SK-N-MC (cell line): ENCODE data around the gene NSRP1.
"Not testable (repeated sequence)": the region's sequence is repeated elsewhere in the genome, so short reads cannot be mapped to it uniquely, and the experiment has no call there.

Experiments used
- DNase-seq: peaks from one replicate; pipeline ENCODE4 v3.0.0-alpha.2; 2011; ENCODE audit warnings: low read depth, low spot score
- H3K27ac ChIP-seq: fragments of 200-600 bp; sonication (generic); 2 replicates; pipeline ENCODE4 v1.5.1; 2016; ENCODE audit warnings: mixed run types
- H3K36me3 ChIP-seq: fragments of 200-600 bp; sonication (generic); 2 replicates; pipeline ENCODE4 v1.6.1; 2017; ENCODE audit warnings: antibody characterized with exemption, low read length, mixed read lengths; ENCODE audit not compliant: insufficient read depth
- H3K4me3 ChIP-seq: fragments of 200-600 bp; sonication (generic); 2 replicates; pipeline ENCODE4 v1.5.1; 2016
- H3K9ac ChIP-seq: fragments of 200-600 bp; sonication (generic); 2 replicates; pipeline ENCODE4 v1.8.0; 2017; ENCODE audit warnings: mixed run types, mixed read lengths; ENCODE audit not compliant: insufficient read length
- H3K9me3 ChIP-seq: fragments of 200-600 bp; sonication (generic); 2 replicates; pipeline ENCODE4 v1.6.1; 2017; ENCODE audit warnings: low read depth, mild to moderate bottlenecking, antibody characterized with exemption, low read length, moderate library complexity, mixed read lengths
- EZH2 ChIP-seq: fragments of 200-600 bp; sonication (generic); IDR thresholded peaks from one replicate; pipeline ENCODE4 v1.6.1; 2017; ENCODE audit warnings: antibody characterized with exemption
- FOXP2 ChIP-seq: optimal IDR thresholded peaks from 2 replicates; pipeline ENCODE3; 2011; ENCODE audit warnings: mild to moderate bottlenecking, moderate library complexity; ENCODE audit not compliant: insufficient read depth; ENCODE audit errors: extremely low read length, control extremely low read depth
- POLR2AphosphoS5 ChIP-seq: IDR thresholded peaks from 2 replicates; pipeline ENCODE4 v1.6.1; 2012; ENCODE audit warnings: mild to moderate bottlenecking, low read depth, low read length, borderline replicate concordance

NSRP1 gene

GRCh38 chr17:30134551-30134950, 17.9 kb downstream of the NSRP1 start:
- Histone ChIP-seq H3K9me3 (no peaks in the 10 kb centered on the region), H3K4me3 (no peak overlapping the region), H3K36me3 (peaks cover 62% of the 10 kb centered on the region), H3K27ac (no peak overlapping the region), H3K9ac (no peak overlapping the region)
- DNase-seq, result no peak
- TF ChIP-seq POLR2AphosphoS5, result no peak
- no peak for TF ChIP-seq FOXP2
- no peak for TF ChIP-seq EZH2

DNA sequence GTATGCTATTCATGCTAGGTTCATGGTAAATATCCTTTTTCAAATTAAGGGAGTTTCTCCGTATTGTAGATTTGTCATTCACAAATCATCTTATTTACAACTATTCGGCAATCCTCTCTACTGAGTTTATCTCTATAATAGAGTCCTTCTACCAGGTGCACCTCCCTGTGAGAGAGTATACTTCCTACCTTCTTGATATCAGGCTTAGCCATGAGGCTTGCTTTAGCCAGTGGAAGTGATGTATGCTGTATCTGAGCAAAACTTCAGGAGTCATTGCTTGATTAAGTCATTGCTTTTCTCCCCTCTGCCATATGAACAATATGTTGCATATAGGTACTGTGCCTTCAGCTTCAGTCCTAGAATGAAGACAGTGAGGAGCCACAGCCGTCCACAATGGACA, 20.5 kb downstream of the NSRP1 start:
- TF ChIP-seq POLR2AphosphoS5, result no peak
- no peak for TF ChIP-seq EZH2
- no peak for TF ChIP-seq FOXP2
- H3K36me3 ChIP-seq, result peaks cover 42% of the 10 kb centered on the region
- H3K27ac ChIP-seq, result no peak overlapping the region
- H3K4me3 ChIP-seq, result no peak overlapping the region
- H3K9me3 ChIP-seq, result no peaks in the 10 kb centered on the region
- DNase-seq, result no peak
- H3K9ac ChIP-seq, result no peak overlapping the region

DNA sequence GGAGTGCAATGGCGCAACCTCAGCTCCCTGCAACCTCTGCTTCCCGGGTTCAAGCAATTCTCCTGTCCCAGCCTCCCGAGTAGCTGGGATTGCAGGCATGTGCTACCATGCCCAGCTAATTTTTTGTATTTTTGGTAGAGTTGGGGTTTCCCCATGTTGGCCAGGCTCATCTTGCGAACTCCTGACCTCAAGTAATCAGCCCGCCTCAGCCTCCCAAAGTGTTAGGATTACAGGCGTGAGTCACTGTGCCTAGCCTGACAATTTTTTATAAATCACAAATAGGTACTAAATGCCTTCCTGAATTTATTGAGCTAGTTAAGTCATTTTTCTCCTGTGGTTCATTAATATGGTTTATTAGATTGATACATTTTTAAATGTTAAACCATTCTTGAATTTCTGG, 31.2 kb downstream of the NSRP1 start:
- peak overlapping the region; percentile 62 for H3K27ac ChIP-seq
- H3K36me3 ChIP-seq, result peaks cover 22% of the 10 kb centered on the region
- DNase-seq, result not testable (repeated sequence)

DNA sequence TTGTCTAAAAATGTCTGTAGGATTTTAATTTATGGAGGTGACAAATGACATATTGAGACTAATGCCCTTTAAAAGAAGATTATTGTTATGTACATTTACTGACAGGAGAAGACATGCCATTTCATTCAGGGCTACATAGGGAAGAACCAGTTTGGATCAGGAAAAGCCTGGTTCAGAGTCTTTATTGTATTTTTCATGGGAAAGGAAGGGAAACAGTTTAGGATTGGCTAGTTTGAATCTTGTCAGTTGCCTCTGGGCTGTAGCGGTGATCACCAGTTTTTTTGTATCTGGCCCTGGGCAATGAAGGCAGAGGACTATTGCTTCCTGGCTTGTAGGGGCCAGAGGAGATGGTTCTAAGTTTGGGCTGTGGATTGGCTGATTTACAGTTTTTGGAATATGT, 31.8 kb downstream of the NSRP1 start:
- H3K36me3 ChIP-seq, result peaks cover 22% of the 10 kb centered on the region
- no peaks in the 10 kb centered on the region for H3K9me3 ChIP-seq
- no peak for TF ChIP-seq POLR2AphosphoS5
- H3K4me3 ChIP-seq, result no peak overlapping the region
- peak overlapping the region; percentile 62 for H3K27ac ChIP-seq
- DNase-seq, result no peak
- no peak overlapping the region for H3K9ac ChIP-seq

More for the DNA sequence above, 31.2 kb downstream of the NSRP1 start:
- not testable (repeated sequence) for H3K9me3 ChIP-seq, H3K9ac ChIP-seq, H3K4me3 ChIP-seq

DNA sequence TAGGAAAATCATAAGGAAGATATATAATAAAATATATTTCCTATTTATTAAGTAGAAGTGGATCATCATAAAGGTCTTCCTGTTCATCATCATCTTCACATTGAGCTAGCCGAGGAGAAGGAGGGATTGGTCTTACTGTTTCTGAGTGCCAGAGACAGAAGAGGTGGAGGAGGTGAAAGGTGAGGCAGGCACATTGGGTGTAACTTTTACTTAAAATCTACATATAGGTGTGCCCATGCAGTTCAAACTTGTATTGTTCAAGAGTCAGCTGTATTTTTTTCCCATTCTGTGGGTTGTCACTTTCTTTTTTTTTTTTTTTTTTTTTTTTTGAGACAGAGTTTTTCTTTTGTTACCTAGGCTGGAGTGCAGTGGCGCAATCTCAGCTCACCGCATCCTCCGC, 34.9 kb downstream of the NSRP1 start:
- H3K36me3 ChIP-seq, result peaks cover 27% of the 10 kb centered on the region
- H3K9me3 ChIP-seq, result no peaks in the 10 kb centered on the region
- no peak for DNase-seq
- no peak overlapping the region for H3K4me3 ChIP-seq
- no peak overlapping the region for H3K9ac ChIP-seq
- TF ChIP-seq EZH2 (no peak), FOXP2 (no peak), POLR2AphosphoS5 (no peak)
- no peak overlapping the region for H3K27ac ChIP-seq

DNA sequence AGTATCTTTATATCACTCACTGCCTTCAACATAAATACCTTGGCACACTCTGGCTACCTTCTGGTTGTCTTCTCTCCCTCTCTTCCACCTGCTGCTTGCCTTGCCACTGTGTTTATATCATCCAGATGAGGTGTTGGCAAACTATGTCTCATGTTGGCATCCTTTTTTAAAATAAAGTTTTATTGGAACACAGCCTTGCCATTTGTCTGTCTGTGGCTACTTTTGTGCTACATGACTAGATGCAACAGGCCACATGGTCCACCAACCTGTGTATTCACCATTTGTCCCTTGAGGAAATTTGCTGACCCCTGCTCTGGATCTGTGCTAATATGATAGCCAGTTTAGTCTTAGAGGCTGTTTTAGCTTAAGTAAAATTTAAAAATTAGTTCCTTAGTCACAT, 36.8 kb downstream of the NSRP1 start:
- TF ChIP-seq POLR2AphosphoS5 (no peak), EZH2 (no peak), FOXP2 (no peak)
- DNase-seq, result no peak
- no peaks in the 10 kb centered on the region for H3K9me3 ChIP-seq
- H3K4me3 ChIP-seq, result no peak overlapping the region
- H3K36me3 ChIP-seq, result peaks cover 41% of the 10 kb centered on the region
- H3K9ac ChIP-seq, result no peak overlapping the region
- H3K27ac ChIP-seq, result no peak overlapping the region

GRCh38 chr17:30155389-30155788, 38.8 kb downstream of the NSRP1 start:
- Histone ChIP-seq H3K27ac (no peak overlapping the region), H3K9me3 (peaks cover 6% of the 10 kb centered on the region; the same call in 1 of the 2 replicates), H3K4me3 (no peak overlapping the region), H3K9ac (no peak overlapping the region), H3K36me3 (peaks cover 55% of the 10 kb centered on the region)
- no peak for DNase-seq
- TF ChIP-seq POLR2AphosphoS5 (no peak), FOXP2 (no peak), EZH2 (no peak)

- TF ChIP-seq FOXP2, result no peak
- TF ChIP-seq POLR2AphosphoS5, result no peak
- TF ChIP-seq EZH2, result no peak
Measured at GRCh38 chr17:30158896-30159625, 42.4 kb downstream of the NSRP1 start.

DNA sequence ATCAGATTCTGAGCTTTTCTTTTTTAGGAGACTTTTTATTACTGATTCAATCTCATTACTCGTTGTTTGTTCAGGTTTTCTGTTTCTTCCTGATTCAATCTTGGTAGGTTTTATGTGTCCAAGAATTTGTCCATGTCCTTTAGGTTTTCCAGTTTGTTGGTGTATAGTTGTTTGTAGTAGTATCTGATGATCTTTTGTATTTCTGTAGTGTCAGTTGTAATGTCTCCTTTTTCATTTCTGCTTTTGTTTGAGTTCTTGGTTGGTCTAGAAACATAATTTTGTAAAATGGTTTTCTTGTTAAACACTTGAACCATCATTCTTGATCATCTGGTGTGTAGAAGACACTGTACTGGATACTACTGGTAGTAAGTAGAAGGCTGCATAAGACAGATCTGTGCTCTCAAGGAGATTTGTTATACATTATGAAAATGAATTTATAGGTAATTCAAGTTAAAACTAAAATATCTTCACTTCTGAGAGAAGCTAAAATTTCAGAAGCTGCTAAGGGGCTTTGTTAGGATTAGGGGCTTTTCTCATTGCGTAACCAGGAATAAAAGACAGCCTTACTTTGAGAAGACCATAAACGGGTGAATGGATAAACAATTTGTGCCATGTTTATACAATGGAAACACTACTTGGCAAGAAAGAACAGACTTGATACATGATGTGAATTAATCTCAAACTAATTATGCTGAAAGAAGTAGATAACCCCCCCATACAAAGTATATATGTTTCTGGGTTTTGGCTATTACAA, 44.0 kb downstream of the NSRP1 start:
- no peak for DNase-seq
- Histone ChIP-seq H3K27ac (no peak overlapping the region), H3K4me3 (no peak overlapping the region), H3K36me3 (peaks cover 59% of the 10 kb centered on the region), H3K9me3 (peaks cover 11% of the 10 kb centered on the region), H3K9ac (no peak overlapping the region)
- TF ChIP-seq FOXP2 (no peak), POLR2AphosphoS5 (no peak), EZH2 (no peak)

More at GRCh38 chr17:30158896-30159625, 42.4 kb downstream of the NSRP1 start:
- peaks cover 60% of the 10 kb centered on the region for H3K36me3 ChIP-seq
- H3K27ac ChIP-seq, result no peak overlapping the region
- H3K4me3 ChIP-seq, result no peak overlapping the region
- no peak for DNase-seq
- peaks cover 11% of the 10 kb centered on the region for H3K9me3 ChIP-seq
- no peak overlapping the region for H3K9ac ChIP-seq
